ENCODE data around the gene CRACR2A. TPM values are rescaled to one million over a fixed set of nuclear protein-coding genes. Genes with fewer than 3 reads are reported as not detected.

The CRACR2A gene
- total and polyA plus RNA-seq, 9 of the 15 experiments (the other 6 are each of a cell fraction or from before 2014, with no cell fraction given): 2.1 to 15.1 (median 10.4) TPM

GRCh38 chr12:3692616-3693365 is 60.1 kb downstream of the CRACR2A start:
- no peak overlapping the region for H2AFZ ChIP-seq (ENCODE audit: low read depth, low read length)
- intact Hi-C loops (cut with micrococcal nuclease) (no loop called here), in situ Hi-C loops (cut with MboI) (no loop called here)
- WGBS (ENCODE audit: insufficient coverage, low coverage, missing lambda C conversion rate): 93% methylated on average over 7 of the region's 13 CpGs
- H3K27ac ChIP-seq (ENCODE audit: extremely low read depth, low read depth, low read length): no peak overlapping the region
- FAIRE-seq: no peak
- no peaks in the 10 kb centered on the region for H4K20me1 ChIP-seq (replicated peaks; ENCODE audit: control insufficient read depth, insufficient read depth, low read length)
- H3K9me1 ChIP-seq (ENCODE audit: control insufficient read depth, insufficient read depth, low read length): no peaks in the 10 kb centered on the region
- no peak overlapping the region for H3K4me3 ChIP-seq
- no peaks in the 10 kb centered on the region for H3K27me3 ChIP-seq (ENCODE audit: control insufficient read depth in 2 of 2, insufficient read depth in 2 of 2, low read length in 2 of 2)
- H3K9me3 ChIP-seq (replicated peaks; ENCODE audit: control insufficient read depth, insufficient read depth, low read depth, low read length): no peaks in the 10 kb centered on the region
- no peaks in the 10 kb centered on the region for H3K4me1 ChIP-seq (replicated peaks in 1 of 2; ENCODE audit: control insufficient read depth in 2 of 2, insufficient read depth in 2 of 2, low read length in 2 of 2)
- no TSS peak for BruUV-seq (replicated peaks)
- TF ChIP-seq ZNF668 (CRISPR knock-in tag; IDR thresholded peaks at IDR 0.05) (no peak), ZNF143 (CRISPR knock-in tag; IDR thresholded peaks at IDR 0.05) (no peak), THRAP3 (IDR thresholded peaks at IDR 0.05; ENCODE audit: borderline replicate concordance) (no peak), MCM7 (IDR thresholded peaks at IDR 0.05) (no peak), SREBF1 (IDR thresholded peaks at IDR 0.05; ENCODE audit: borderline replicate concordance, low read depth, low read length) (no peak), ATF3 (IDR thresholded peaks at IDR 0.05) (no peak), ATF3 (CRISPR knock-in tag; conservative IDR thresholded peaks at IDR 0.05) (no peak), KLF6 (CRISPR knock-in tag; IDR thresholded peaks at IDR 0.05; ENCODE audit: borderline replicate concordance) (no peak), DPF2 (IDR thresholded peaks at IDR 0.05) (no peak), COPS2 (conservative IDR thresholded peaks at IDR 0.05) (no peak), JUN (IDR thresholded peaks at IDR 0.05; ENCODE audit: borderline replicate concordance, low read depth, low read length) (no peak), JUN (CRISPR knock-in tag; IDR thresholded peaks at IDR 0.05; ENCODE audit: borderline replicate concordance) (no peak), ZNF639 (CRISPR knock-in tag; conservative IDR thresholded peaks at IDR 0.05 in 1 of 2, IDR thresholded peaks at IDR 0.05 in 1 of 2) (no peak), ARNT (IDR thresholded peaks at IDR 0.05) (no peak), RBFOX2 (IDR thresholded peaks at IDR 0.05; ENCODE audit: low read depth, low read length) (no peak), E2F1 (CRISPR knock-in tag; IDR thresholded peaks at IDR 0.05) (no peak)
- TF ChIP-seq, protein P1, sequence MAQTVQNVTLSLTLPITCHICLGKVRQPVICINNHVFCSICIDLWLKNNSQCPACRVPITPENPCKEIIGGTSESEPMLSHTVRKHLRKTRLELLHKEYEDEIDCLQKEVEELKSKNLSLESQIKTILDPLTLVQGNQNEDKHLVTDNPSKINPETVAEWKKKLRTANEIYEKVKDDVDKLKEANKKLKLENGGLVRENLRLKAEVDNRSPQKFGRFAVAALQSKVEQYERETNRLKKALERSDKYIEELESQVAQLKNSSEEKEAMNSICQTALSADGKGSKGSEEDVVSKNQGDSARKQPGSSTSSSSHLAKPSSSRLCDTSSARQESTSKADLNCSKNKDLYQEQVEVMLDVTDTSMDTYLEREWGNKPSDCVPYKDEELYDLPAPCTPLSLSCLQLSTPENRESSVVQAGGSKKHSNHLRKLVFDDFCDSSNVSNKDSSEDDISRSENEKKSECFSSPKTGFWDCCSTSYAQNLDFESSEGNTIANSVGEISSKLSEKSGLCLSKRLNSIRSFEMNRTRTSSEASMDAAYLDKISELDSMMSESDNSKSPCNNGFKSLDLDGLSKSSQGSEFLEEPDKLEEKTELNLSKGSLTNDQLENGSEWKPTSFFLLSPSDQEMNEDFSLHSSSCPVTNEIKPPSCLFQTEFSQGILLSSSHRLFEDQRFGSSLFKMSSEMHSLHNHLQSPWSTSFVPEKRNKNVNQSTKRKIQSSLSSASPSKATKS (CRISPR knock-in tag; IDR thresholded peaks at IDR 0.05): no peak
- no peak overlapping the region for H3K4me2 ChIP-seq (ENCODE audit: insufficient read depth, low read length)
- H3K79me2 ChIP-seq (ENCODE audit: control insufficient read depth, insufficient read depth, low read length): no peaks in the 10 kb centered on the region
- ChIA-PET POLR2A (no interaction called here), CTCF (ENCODE audit: low intra/inter-chr PET ratio) (no interaction called here)
- no peak overlapping the region for H3K9ac ChIP-seq (ENCODE audit: insufficient read depth in 1 of 2, low read depth in 2 of 2, low read length in 2 of 2)
- no peak for ATAC-seq
- DNase-seq (ENCODE audit: extremely low read depth in 1 of 4, low spot score in 3 of 4): no peak
- peaks cover 7% of the 10 kb centered on the region; the same call in 2 of the 3 replicates for H3K36me3 ChIP-seq (ENCODE audit: control insufficient read depth, insufficient read depth, low read length)

All from K562 (cell line).